Ishikawa (cell line): ENCODE data around the gene RGMA.

Source experiments
- CEBPB ChIP-seq: IDR thresholded peaks from 2 replicates; pipeline ENCODE4 v1.6.1; 2012
- CREB1 ChIP-seq: IDR thresholded peaks from 2 replicates; pipeline ENCODE4 v1.6.1; 2012; ENCODE audit warnings: low read depth
- EGR1 ChIP-seq: IDR thresholded peaks from 2 replicates; pipeline ENCODE4 v1.6.1; 2012
- EP300 ChIP-seq: IDR thresholded peaks from 2 replicates; pipeline ENCODE4 v1.6.1; 2012; ENCODE audit warnings: borderline replicate concordance
- MAX ChIP-seq: IDR thresholded peaks from 2 replicates; pipeline ENCODE4 v1.6.1; 2012
- NFIC ChIP-seq: IDR thresholded peaks from 2 replicates; pipeline ENCODE4 v1.6.1; 2012
- RAD21 ChIP-seq: IDR thresholded peaks from 2 replicates; pipeline ENCODE4 v1.6.1; 2012; ENCODE audit warnings: low read depth
- REST ChIP-seq: IDR thresholded peaks from 2 replicates; pipeline ENCODE4 v1.6.1; 2012; ENCODE audit warnings: low read depth, mild to moderate bottlenecking
- TAF1 ChIP-seq: IDR thresholded peaks from 2 replicates; pipeline ENCODE4 v1.6.1; 2012; ENCODE audit warnings: low read depth, mild to moderate bottlenecking
- TCF12 ChIP-seq: IDR thresholded peaks from 2 replicates; pipeline ENCODE4 v1.6.1; 2012; ENCODE audit warnings: low read depth
- TEAD4 ChIP-seq: IDR thresholded peaks from 2 replicates; pipeline ENCODE4 v1.6.1; 2012
- USF1 ChIP-seq: IDR thresholded peaks from 2 replicates; pipeline ENCODE4 v1.6.1; 2012
- YY1 ChIP-seq: IDR thresholded peaks from 2 replicates; pipeline ENCODE4 v1.6.1; 2012; ENCODE audit warnings: low read depth
- ZBTB7A ChIP-seq: IDR thresholded peaks from 2 replicates; pipeline ENCODE4 v1.6.1; 2012; ENCODE audit warnings: low read depth

GRCh38 chr15:93055211-93055610 is 33.8 kb downstream of the RGMA start:
- TF ChIP-seq TEAD4, result no peak
- no peak for TF ChIP-seq EGR1
- no peak for TF ChIP-seq TAF1
- TF ChIP-seq MAX, result no peak
- TF ChIP-seq USF1, result no peak
- no peak for TF ChIP-seq REST
- TF ChIP-seq CEBPB, result no peak
- TF ChIP-seq RAD21, result no peak
- TF ChIP-seq EP300, result no peak
- no peak for TF ChIP-seq TCF12
- no peak for TF ChIP-seq YY1
- TF ChIP-seq NFIC, result no peak
- no peak for TF ChIP-seq ZBTB7A
- no peak for TF ChIP-seq CREB1
